ENCODE results near the gene LDB2. TPM values are rescaled to one million over a fixed set of nuclear protein-coding genes. Genes with fewer than 3 reads are reported as not detected.

The LDB2 gene
- polyA plus RNA-seq, 3 donors, result not detected

DNA sequence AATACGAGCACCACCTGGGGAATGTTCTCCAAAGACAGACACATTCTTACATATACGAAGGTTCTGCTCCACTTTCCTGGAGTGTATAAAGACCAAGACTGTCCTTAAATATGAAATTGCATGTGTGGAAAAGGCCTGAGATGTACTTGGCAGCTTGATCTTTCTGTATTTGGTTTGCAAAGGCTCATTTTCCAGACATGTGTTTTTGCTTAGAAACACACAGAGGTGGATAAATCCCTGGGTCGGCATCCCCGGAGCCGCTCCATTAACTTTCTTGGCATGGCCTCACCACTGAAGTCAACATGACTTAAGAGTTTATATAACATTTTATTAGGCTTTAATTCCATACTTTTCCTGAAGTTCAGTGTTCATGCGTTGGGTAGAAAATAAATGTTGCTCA is 239.4 kb downstream of the LDB2 start:
- H3K36me3 Mint-ChIP-seq, result no peaks in the 10 kb centered on the region
- Histone ChIP-seq H3K9ac (ENCODE audit: insufficient read depth, low read length, poor library complexity, severe bottlenecking) (no peak overlapping the region), H3K79me2 (ENCODE audit: insufficient read depth, low read length) (no peaks in the 10 kb centered on the region), H4K20me1 (ENCODE audit: insufficient read depth, low read length) (no peaks in the 10 kb centered on the region), H3K4me3 (replicated peaks in 1 of 3; ENCODE audit: low read depth in 2 of 3, low read length in 3 of 3) (no peak overlapping the region), H3K4me2 (replicated peaks; ENCODE audit: extremely low read depth, low read length, poor library complexity, severe bottlenecking) (no peak overlapping the region), H3K4me1 (ENCODE audit: control insufficient read depth in 1 of 2, insufficient read depth in 2 of 2, low read length in 2 of 2) (peaks cover 3 to 6% of the 10 kb centered on the region in 2 donors), H3K27me3 (ENCODE audit: control insufficient read depth in 2 of 2, insufficient read depth in 2 of 2, low read length in 2 of 2) (no peaks in the 10 kb centered on the region), H3K27ac (ENCODE audit: low read depth in 1 of 2, low read length in 2 of 2) (no peak overlapping the region), H3K9me3 (replicated peaks in 1 of 2; ENCODE audit: control insufficient read depth in 1 of 2, insufficient read depth in 1 of 2, low read length in 2 of 2) (no peaks in the 10 kb centered on the region), H2AFZ (ENCODE audit: insufficient read depth, low read depth, low read length, poor library complexity, severe bottlenecking) (no peak overlapping the region), H3K36me3 (replicated peaks in 1 of 2; ENCODE audit: control insufficient read depth in 1 of 2, insufficient read depth in 2 of 2, low read length in 2 of 2) (no peaks in the 10 kb centered on the region)
- H3K4me1 Mint-ChIP-seq, result peaks cover 6% of the 10 kb centered on the region
- no peak overlapping the region for H3K4me3 Mint-ChIP-seq
- DNase-seq, result no peak
- peaks cover 0 to 1% (median 0%) of the 10 kb centered on the region in 3 donors for H3K27me3 Mint-ChIP-seq (ENCODE audit: low read depth in 3 of 3)
- intact Hi-C loops (cut with micrococcal nuclease), result no loop called here
- no peak overlapping the region for H3K27ac Mint-ChIP-seq
- WGBS (ENCODE audit: insufficient coverage), result no CpG with 5 or more reads among the region's 6 CpGs
- peaks cover 0 to 6% (median 5%) of the 10 kb centered on the region in 7 donors for H3K9me3 Mint-ChIP-seq
- TF ChIP-seq, protein P1, sequence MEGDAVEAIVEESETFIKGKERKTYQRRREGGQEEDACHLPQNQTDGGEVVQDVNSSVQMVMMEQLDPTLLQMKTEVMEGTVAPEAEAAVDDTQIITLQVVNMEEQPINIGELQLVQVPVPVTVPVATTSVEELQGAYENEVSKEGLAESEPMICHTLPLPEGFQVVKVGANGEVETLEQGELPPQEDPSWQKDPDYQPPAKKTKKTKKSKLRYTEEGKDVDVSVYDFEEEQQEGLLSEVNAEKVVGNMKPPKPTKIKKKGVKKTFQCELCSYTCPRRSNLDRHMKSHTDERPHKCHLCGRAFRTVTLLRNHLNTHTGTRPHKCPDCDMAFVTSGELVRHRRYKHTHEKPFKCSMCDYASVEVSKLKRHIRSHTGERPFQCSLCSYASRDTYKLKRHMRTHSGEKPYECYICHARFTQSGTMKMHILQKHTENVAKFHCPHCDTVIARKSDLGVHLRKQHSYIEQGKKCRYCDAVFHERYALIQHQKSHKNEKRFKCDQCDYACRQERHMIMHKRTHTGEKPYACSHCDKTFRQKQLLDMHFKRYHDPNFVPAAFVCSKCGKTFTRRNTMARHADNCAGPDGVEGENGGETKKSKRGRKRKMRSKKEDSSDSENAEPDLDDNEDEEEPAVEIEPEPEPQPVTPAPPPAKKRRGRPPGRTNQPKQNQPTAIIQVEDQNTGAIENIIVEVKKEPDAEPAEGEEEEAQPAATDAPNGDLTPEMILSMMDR (IDR thresholded peaks at IDR 0.05), result no peak

DNA sequence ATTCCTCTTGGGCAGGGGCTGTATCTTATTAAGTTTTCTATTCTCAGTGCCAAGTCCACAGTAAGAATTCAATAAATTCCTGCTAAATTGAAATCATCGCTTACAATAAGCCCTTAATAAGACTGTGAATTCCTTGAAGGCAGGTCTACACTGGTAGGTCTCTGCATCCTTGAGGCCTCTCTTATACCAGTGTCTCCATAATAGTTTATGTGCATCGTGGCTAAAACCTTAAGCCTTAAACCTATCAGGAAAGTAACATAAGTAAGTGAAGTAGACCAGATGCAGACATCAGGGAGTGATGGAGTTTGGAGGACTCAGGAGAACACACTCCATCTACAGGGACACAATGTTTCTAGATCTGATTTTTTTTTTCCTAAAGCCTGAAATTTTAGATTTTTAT is 240.3 kb downstream of the LDB2 start:
- no peak for DNase-seq
- H3K4me1 Mint-ChIP-seq, result peaks cover 5% of the 10 kb centered on the region
- H3K9ac ChIP-seq (ENCODE audit: insufficient read depth, low read length, poor library complexity, severe bottlenecking), result no peak overlapping the region
- TF ChIP-seq, protein P1 (IDR thresholded peaks at IDR 0.05), result no peak
- no peak overlapping the region for H3K4me3 Mint-ChIP-seq
- H3K36me3 ChIP-seq (replicated peaks in 1 of 2; ENCODE audit: control insufficient read depth in 1 of 2, insufficient read depth in 2 of 2, low read length in 2 of 2), result no peaks in the 10 kb centered on the region
- H3K36me3 Mint-ChIP-seq, result no peaks in the 10 kb centered on the region
- H2AFZ ChIP-seq (ENCODE audit: insufficient read depth, low read depth, low read length, poor library complexity, severe bottlenecking), result no peak overlapping the region
- no peaks in the 10 kb centered on the region for H3K27me3 ChIP-seq (ENCODE audit: control insufficient read depth in 2 of 2, insufficient read depth in 2 of 2, low read length in 2 of 2)
- no peak overlapping the region for H3K4me3 ChIP-seq (replicated peaks in 1 of 3; ENCODE audit: low read depth in 2 of 3, low read length in 3 of 3)
- no peak overlapping the region for H3K4me2 ChIP-seq (replicated peaks; ENCODE audit: extremely low read depth, low read length, poor library complexity, severe bottlenecking)
- H4K20me1 ChIP-seq (ENCODE audit: insufficient read depth, low read length), result no peaks in the 10 kb centered on the region
- H3K9me3 ChIP-seq (replicated peaks in 1 of 2; ENCODE audit: control insufficient read depth in 1 of 2, insufficient read depth in 1 of 2, low read length in 2 of 2), result no peaks in the 10 kb centered on the region
- peaks cover 3 to 6% of the 10 kb centered on the region in 2 donors for H3K4me1 ChIP-seq (ENCODE audit: control insufficient read depth in 1 of 2, insufficient read depth in 2 of 2, low read length in 2 of 2)
- peaks cover 0 to 6% (median 5%) of the 10 kb centered on the region in 7 donors for H3K9me3 Mint-ChIP-seq
- intact Hi-C loops (cut with micrococcal nuclease), result no loop called here
- H3K27ac Mint-ChIP-seq, result no peak overlapping the region
- peaks cover 0 to 1% (median 0%) of the 10 kb centered on the region in 3 donors for H3K27me3 Mint-ChIP-seq (ENCODE audit: low read depth in 3 of 3)
- H3K79me2 ChIP-seq (ENCODE audit: insufficient read depth, low read length), result no peaks in the 10 kb centered on the region
- WGBS (ENCODE audit: insufficient coverage), result no CpG with 5 or more reads among the region's 2 CpGs
- H3K27ac ChIP-seq (ENCODE audit: low read depth in 1 of 2, low read length in 2 of 2), result no peak overlapping the region

Measured in CD14-positive monocyte (primary cell).